ENCODE results near the gene CLEC4A. TPM values are rescaled to one million over a fixed set of nuclear protein-coding genes. Genes with fewer than 3 reads are reported as not detected.
"Not testable (repeated sequence)": the region's sequence is repeated elsewhere in the genome, so short reads cannot be mapped to it uniquely, and the experiment has no call there.

The CLEC4A gene
- under 1 TPM; 0.46 to 0.84 TPM for total RNA-seq

DNA sequence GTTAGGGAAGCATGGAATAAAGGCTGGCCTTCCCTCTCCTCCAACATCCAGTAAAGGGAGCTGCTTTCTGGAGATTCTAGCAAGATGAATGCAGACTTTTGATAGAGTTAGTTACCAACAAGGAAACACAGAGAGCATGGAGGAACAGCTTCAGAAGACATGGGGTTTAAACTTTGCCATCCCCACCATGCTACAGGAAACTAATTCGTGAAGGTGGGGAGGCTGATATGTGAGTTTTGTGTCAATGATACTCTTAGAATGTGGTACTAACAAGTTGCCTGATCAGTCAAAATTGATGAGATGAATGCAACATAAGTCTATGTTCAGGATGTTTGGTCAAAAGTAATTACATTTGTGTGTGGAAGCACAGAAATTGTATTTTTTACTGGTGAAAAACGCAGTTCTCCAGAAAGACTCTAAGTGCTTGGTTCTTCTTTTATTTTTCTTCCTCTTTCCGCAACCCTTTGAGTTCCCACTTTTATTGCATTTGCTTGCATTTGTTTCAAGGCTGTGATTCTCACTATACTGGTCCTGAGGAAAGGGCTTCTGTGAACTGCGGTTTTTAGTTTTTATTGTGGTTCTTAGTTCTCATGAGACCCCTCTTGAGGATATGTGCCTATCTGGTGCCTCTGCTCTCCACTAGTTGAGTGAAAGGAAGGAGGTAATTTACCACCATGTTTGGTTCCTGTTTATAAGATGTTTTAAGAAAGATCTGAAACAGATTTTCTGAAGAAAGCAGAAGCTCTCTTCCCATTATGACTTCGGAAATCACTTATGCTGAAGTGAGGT, at the start of gene CLEC4A:
Gene CLEC4A, plus strand, starts transcription at position 494 of the 789 bp plus-strand sequence. Its CDS starts 262 bp downstream, at position 756.
- CTCF ChIA-PET: no interaction called here
- POLR2A ChIA-PET: interaction anchor here (0.6 kb wide), 1 partner anchor 18 kb away, joined by 4 read pairs; no protein-coding TSS in a partner anchor

DNA sequence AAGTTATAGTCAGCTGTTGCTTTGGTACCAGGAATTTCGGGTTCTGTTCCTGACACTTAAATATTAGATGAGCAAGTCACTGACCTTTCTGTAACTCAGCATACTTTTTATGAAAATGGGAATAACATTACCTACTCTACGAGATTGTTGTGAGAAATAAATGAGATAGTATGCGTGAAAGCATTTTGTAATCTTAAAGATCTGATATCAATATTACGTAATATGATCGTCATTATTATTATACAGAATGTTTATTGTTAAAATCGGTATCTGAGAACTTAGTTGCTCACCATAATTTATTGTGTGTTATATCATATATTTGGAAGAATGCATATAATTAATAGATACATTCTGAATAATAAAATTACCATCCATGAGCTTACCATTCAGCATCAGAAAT, 47.5 kb upstream of the CLEC4A start:
- CTCF ChIA-PET: no interaction called here
- POLR2A ChIA-PET: no interaction called here

DNA sequence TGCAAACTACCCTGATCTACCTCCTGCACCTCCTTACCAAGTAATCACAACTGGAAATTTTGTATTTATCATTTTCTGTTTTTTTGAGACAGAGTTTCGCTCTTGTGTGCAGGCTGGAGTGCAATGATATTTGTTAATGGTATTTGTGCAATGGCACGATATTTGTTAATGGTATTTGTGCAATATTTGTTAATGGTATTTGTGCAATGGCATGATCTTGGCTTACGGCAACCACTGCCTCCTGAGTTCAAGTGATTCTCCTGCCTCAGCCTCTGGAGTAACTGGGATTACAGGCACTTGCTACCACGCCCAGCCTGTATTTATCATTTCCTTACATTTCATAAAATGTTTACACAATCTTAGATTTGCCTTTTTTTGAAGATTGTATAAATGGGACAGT, 47.1 kb upstream of the CLEC4A start:
- POLR2A ChIA-PET: no interaction called here
- CTCF ChIA-PET: interaction anchor here (0.8 to 4.8 kb wide), 2 partner anchors 30 to 245 kb away, joined by 3 to 40 read pairs; no protein-coding TSS in a partner anchor

DNA sequence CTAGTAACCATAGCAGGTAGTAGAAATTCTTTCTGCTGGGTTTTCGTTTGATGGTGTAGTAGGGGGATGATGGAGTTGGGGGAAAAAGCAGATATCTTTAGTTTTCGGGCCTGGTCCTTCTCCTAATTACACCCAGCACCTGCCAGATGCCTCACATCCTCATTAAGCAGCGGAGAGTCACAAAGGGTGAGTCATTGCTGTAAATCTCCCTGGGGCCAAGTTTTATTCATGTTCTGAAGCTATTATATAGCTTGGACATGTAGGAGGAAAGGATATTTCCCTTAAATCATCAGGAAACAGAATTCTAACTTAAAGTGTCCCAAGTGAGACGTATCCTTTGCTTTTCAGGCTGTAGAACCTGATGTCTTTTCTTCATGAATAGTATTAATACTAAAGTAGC, 46.2 kb upstream of the CLEC4A start:
- ChIA-PET POLR2A (interaction anchor here (1.1 kb wide), 1 partner anchor 18 kb away, joined by 3 read pairs; no protein-coding TSS in a partner anchor), CTCF (interaction anchor here (0.8 to 4.8 kb wide), 4 partner anchors 11 to 246 kb away, joined by 3 to 40 read pairs (median 8); partner anchors contain the start of gene C3AR1)

DNA sequence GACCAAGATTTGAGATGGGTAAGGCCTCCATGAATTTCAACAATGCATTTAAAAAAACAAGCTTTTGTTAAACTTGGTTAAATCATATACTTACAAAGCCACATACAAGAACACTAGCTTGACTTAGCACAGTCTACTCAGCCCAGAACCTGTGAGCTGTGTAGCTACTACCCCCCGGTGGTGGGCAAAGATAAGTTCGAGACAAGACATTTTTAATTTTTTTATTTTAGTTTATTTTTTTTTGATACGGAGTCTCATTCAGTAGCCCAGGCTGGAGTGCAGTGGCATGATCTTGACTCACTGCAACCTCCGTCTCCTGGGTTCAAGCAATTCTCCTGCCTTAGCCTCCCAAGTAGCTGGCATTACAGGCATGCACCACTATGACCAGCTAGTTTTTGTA, 45.0 kb upstream of the CLEC4A start:
- CTCF ChIA-PET: interaction anchor here (0.7 to 4.8 kb wide), 12 partner anchors 8 to 146 kb away, joined by 3 to 40 read pairs (median 5); partner anchors contain the start of genes C3AR1 and FOXJ2
- POLR2A ChIA-PET: interaction anchor here (0.6 to 1.2 kb wide), 3 partner anchors 38 to 107 kb away, joined by 3 to 7 read pairs (median 4); no protein-coding TSS in a partner anchor

DNA sequence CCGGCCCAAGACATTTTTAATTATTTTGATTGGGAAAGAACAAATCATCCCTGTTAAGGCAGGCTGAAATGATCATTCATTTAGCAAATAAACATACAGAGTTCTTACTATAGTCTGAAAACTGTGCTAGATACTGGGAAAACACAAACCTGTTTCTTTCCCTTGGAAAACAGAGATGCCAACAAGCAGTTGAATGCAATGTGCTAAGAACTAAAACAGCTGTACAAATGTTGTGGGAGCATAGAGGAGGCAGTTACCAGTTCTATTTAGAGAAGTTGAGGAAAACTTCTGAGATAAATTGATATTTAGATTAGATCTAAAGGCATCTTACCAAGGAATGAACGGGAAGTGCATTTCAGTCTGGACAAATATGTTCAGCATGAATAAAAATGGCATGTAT, 44.5 kb upstream of the CLEC4A start:
- ChIA-PET POLR2A (interaction anchor here (0.5 to 1.2 kb wide), 2 partner anchors 52 to 394 kb away, joined by 3 to 7 read pairs; no protein-coding TSS in a partner anchor), CTCF (interaction anchor here (0.8 to 4.8 kb wide), 11 partner anchors 13 to 80 kb away, joined by 3 to 40 read pairs (median 5); partner anchors contain the start of genes C3AR1 and FOXJ2)

DNA sequence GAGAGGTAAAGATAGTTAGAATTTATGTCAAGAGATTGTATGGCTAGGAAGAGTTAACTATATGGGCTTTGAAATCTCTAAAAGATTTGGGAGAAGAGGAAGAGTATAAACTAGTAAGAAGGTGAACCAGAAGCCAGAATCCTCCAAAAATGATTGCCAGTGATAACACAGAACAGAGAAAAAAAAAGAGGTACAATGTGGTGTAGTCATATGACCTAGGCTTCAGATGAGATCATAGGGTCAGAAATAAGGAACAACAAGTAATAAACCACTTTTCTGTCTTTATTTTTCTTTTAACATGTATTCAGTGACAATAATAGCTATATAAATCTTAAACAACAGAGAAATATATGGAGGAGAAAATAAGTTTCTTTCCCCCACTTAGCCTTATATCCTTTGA, 43.3 kb upstream of the CLEC4A start:
- ChIA-PET POLR2A (no interaction called here), CTCF (interaction anchor here (4.8 kb wide), 1 partner anchor 34 kb away, joined by 40 read pairs; no protein-coding TSS in a partner anchor)

DNA sequence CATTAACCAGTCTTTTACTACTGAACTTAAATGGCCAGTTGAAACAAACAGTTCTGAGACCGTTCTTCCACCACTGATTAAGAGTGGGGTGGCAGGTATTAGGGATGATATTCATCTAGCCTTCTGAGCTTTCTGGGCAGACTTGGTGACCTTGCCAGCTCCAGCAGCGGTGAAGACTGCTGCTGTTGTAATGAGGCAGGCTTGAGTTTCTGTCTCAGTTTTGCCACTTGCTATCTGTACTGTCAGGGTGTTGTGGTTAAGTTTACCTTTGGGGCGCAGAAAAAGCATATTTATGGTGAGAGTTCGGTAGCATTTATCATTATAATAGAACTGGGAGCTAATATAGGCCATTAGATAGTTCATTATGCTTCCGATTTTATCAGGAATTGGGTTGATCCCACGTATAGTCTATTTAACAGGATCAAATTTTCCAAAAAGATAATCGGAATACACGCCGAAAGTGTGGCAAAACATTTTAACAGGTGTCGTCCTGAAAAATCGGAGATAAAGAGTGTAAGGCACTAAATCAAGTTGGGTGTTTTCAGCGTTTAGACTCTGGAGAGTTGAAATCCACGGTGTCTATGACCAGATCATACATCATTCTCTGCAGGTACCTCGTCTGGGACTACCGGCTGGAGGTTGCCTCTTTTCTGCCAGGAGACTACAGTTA, 42.0 kb upstream of the CLEC4A start:
- ChIA-PET CTCF (interaction anchor here (1.0 to 4.8 kb wide), 2 partner anchors 35 to 121 kb away, joined by 3 to 40 read pairs; no protein-coding TSS in a partner anchor), POLR2A (interaction anchor here (0.8 to 1.0 kb wide), 2 partner anchors 110 to 121 kb away, joined by 3 to 4 read pairs; no protein-coding TSS in a partner anchor)

DNA sequence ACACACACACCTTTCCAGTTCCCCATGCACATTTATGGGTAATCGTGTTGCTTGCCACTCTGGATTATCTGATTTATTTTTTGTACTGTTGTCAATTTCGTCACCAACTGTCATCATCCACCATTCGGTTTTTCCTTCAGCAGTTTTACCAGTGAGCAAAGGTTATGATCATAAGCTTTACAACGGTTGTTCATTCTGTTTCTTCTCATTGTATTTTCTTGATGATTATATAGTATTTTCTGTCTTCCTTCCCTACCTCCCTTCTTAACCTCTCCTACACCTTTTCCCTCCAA, 40.7 kb upstream of the CLEC4A start:
- ChIA-PET CTCF (interaction anchor here (0.7 to 1.1 kb wide), 3 partner anchors 37 to 149 kb away, joined by 3 to 5 read pairs (median 3); no protein-coding TSS in a partner anchor), POLR2A (interaction anchor here (0.8 to 1.2 kb wide), 3 partner anchors 98 to 148 kb away, joined by 3 to 4 read pairs (median 3); no protein-coding TSS in a partner anchor)

DNA sequence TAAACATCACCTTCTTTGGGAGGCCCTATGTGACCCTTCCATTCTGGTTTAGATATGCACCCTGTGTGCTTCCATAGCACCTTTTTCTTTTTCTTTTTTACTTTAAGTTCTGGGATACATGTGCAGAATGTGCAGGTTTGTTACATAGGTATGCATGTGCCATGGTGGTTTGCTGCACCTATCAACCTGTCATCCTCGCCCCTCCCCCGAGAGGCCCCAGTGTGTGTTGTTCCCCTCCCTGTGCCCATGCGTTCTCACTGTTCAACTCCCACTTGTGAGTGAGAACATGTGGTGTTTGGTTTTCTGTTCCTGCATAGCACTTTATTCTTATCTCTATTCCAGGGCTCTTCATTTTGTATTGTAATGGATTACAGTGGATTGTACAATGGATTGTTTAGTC, 39.1 kb upstream of the CLEC4A start:
- CTCF ChIA-PET: interaction anchor here (1.4 kb wide), 1 partner anchor 25 kb away, joined by 3 read pairs; no protein-coding TSS in a partner anchor
- POLR2A ChIA-PET: interaction anchor here (0.9 kb wide), 1 partner anchor 166 kb away, joined by 6 read pairs; no protein-coding TSS in a partner anchor

DNA sequence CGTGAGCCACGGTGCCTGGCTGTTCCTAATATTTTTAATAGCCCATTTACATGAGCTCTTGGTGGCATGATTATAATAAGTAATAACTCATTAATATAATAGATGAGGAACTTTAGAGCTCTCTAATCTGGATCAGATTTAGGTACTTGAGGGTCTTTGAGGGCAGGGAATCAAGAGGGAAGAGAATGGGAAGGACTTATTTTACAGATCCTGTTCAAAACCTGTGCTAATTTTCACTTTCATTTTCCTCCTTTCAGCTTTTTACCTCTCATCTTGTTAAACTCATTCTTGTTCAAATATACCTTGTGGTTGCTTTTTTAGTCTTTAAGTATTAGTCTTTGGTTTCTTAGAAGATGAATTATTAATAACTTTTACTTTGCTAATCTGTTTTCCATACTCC, 35.8 kb upstream of the CLEC4A start:
- ChIA-PET CTCF (no interaction called here), POLR2A (no interaction called here)

DNA sequence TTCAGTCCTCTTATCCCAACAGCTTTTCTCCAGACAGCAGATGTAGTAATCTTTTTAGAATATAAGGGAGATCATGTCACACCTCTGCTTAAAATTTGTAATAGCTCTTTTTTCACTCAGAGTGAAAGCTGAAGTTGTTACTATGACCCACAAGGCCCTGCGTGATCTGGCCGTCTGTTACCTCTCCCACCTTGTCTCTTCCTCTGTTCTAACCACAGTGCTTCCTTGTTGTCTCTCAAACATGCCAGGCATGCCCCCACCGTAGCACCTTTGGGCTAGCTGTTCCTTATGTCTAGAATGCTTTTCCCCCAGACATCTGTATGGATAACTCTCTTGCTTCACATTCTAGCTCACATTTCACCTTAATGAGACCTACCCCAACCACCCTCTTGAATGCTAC, 34.8 kb upstream of the CLEC4A start:
- POLR2A ChIA-PET: interaction anchor here (0.5 kb wide), 1 partner anchor 154 kb away, joined by 3 read pairs; no protein-coding TSS in a partner anchor
- CTCF ChIA-PET: interaction anchor here (1.3 kb wide), 1 partner anchor 43 kb away, joined by 4 read pairs; no protein-coding TSS in a partner anchor

DNA sequence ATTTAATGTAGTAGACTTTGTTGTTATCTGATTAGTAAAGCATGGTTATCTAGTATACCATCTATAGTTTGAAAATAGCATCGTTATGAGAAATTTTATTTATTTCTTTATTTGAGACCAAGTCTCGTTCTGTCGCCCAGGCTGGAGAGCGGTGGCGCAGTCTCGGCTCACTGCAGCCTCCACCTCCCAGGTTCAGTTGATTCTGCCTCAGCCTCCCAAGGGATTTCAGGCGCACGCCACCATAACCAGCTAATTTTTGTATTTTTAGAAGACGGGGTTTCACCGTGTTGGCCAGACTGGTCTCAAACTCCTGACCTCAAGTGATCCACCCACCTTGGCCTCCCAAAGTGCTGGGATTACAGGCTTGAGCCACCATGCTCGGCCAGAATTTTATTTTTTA, 34.1 kb upstream of the CLEC4A start:
- CTCF ChIA-PET: interaction anchor here (1.3 kb wide), 1 partner anchor 43 kb away, joined by 4 read pairs; no protein-coding TSS in a partner anchor
- POLR2A ChIA-PET: not testable (repeated sequence)

DNA sequence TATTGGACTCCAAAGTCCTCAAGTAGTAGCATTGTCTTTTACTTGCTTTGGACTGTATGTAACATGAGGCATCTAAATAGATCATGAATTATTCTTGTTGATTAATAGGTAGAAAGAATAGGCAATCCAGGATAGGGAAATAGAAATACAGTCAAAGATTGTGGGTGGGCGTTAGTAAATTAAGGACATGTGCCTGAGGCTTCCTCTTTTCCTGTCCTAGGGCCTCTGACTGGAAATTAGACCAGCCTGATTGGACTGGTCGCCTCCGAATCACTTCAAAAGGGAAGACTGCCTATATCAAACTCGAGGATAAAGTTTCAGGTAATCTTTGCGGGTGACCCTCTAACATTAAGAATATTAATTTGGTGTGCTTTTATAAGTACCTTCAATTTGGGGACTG, 33.7 kb upstream of the CLEC4A start:
- CTCF ChIA-PET: no interaction called here
- POLR2A ChIA-PET: no interaction called here

DNA sequence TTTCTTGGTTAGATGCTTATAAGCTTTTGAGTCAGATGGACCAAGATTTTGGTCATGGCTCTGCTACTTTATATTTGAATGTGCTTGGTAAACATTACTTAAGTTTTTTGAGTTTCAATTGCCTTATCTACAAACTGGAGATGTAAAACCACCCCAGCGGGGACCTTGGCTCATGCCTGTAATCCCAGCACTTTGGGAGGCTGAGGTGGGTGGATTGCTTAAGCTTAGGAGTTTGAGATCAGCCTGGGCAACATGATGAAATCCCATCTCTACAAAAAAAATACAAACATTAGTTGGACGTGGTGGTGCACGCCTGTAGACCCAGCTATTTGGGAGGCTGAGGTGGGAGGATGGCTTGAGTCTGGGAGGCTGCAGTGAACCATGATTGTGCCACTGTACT, 30.1 kb upstream of the CLEC4A start:
- POLR2A ChIA-PET: no interaction called here
- CTCF ChIA-PET: no interaction called here

DNA sequence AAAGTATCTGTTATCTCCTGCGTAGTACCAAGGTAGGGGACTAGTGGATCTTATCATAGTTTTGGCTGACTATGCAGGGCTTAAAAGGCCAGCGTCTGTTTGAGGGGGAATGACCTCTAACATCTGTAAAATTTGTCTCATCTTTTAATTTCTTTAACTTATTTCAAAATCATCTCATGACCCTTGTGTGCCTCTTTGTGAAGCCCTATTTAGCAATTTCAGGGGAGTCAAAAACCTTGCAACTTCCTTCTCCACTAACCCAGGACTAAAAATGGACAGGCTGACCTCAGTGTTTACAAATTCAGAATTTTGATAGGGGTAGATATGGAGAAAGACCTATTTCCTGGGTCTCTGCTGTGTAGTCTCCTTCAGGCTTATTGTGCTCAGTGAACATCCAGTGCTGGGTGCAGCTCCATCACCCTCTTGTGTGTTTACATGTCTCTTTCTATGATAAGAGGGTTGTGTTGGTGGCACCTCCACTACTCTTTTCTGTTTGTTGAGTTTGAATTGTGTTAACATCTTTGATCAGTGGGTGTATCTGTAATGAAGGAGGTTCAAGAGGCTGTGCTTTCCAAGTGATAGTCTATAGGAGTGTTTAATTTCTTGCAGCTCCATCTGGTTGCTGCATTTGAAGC, 27.0 kb upstream of the CLEC4A start:
- CTCF ChIA-PET: no interaction called here
- POLR2A ChIA-PET: no interaction called here

DNA sequence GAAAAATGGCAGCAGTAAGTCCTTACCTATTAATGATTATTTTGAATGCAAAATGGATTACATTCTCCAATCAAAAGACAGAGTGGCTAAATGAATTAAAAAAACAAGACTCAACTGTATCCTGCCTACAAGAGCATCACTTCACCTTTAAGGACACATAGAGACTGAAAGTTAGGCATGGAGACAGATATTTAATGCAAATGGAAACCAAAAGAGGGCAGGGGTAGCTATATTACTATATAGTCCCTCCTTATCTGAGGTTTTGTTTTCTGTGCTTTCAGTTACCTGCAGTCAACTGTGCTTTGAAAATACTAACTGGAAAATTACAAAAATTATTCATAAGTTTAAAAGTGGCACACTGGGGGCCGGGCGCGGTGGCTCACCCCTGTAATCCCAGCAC, 24.2 kb upstream of the CLEC4A start:
- CTCF ChIA-PET: no interaction called here
- POLR2A ChIA-PET: no interaction called here

DNA sequence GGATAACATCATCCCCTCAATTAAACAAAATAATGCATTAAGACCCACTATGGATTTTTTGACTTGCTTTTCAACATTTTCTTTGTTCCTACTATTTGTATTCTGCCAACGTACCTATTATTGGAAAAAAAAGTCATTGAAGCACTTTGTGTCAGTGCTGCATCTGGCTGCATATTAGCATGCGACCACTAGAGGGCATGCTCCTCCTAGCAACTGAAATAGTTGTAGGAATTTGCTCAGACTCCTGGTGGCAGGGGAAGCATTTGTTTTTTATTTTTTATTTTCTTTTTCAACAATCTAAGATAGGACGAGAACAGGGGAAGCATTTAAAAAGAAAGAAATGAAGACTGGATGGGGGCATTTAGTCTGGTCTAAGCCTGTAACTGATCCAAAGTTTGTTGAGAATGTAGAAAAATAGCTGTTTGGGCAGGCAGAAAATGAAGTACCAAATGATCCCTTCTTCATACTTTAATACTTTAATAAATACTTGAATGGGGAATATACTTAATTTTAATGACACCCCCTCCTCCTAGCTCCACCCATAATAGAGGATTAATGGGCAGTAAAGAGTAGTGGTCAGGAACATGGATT, 14.5 kb upstream of the CLEC4A start:
- POLR2A ChIA-PET: interaction anchor here (0.5 kb wide), 1 partner anchor 133 kb away, joined by 5 read pairs; no protein-coding TSS in a partner anchor
- CTCF ChIA-PET: interaction anchor here (0.8 to 1.0 kb wide), 2 partner anchors 25 to 122 kb away, joined by 3 to 4 read pairs; no protein-coding TSS in a partner anchor

DNA sequence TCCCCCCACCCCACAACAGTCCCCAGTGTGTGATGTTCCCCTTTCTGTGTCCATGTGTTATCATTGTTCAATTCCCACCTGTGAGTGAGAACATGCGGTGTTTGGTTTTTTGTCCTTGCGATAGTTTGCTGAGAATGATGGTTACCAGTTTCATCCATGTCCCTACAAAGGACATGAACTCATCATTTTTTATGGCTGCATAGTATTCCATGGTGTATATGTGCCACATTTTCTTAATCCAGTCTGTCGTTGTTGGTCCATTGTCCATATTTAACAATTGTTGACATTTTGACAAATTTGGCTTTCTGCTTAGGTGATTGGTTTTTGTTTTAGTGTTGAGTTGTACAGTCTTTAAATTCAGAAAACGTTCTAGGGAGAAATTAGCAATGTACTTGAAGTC, 10.3 kb upstream of the CLEC4A start:
- CTCF ChIA-PET, POLR2A ChIA-PET: not testable (repeated sequence)
